OCI-LY7 (cell line): ENCODE results near the gene FAM107B. TPM values are rescaled to one million over a fixed set of nuclear protein-coding genes. Genes with fewer than 3 reads are reported as not detected.

ENCODE experiments used
- BruUV-seq: library from RNA; stranded (reverse); fragments of 400-500 nt; replicated peaks from 2 replicates; lab custom pipeline; 2021; lab: Mats Ljungman, UMichigan
- CTCF ChIA-PET: fragments of 300-600 bp; sonication (Branson Sonifier 250); formaldehyde crosslinking; loops from one replicate; lab custom pipeline; 2022; ENCODE audit warnings: antibody characterized with exemption; ENCODE audit not compliant: unreplicated experiment; lab: Charles Lee
- POLR2A ChIA-PET: fragments of 300-600 bp; sonication (Branson Sonifier 250); formaldehyde crosslinking; loops from one replicate; lab custom pipeline; 2022; ENCODE audit warnings: antibody characterized with exemption; lab: Charles Lee
- DNase-seq: peaks from one replicate; pipeline ENCODE4 v3.0.0-alpha.2; 2015; ENCODE audit warnings: low spot score
- H2AFZ ChIP-seq: fragments of 200-600 bp; sonication (generic), shearing (Covaris generic); 2 replicates; pipeline ENCODE4 v1.6.1; 2014; ENCODE audit warnings: mild to moderate bottlenecking, antibody characterized with exemption, low read length, moderate library complexity
- H3K27ac ChIP-seq: fragments of 200-600 bp; sonication (generic); 2 replicates; pipeline ENCODE4 v1.5.1; 2014; ENCODE audit warnings: mixed run types, low read depth, mild to moderate bottlenecking, moderate library complexity, low read length, inconsistent platforms; ENCODE audit not compliant: poor library complexity, severe bottlenecking
- H3K36me3 ChIP-seq: fragments of 200-600 bp; sonication (generic); 2 replicates; pipeline ENCODE4 v1.6.1; 2014; ENCODE audit warnings: mild to moderate bottlenecking, antibody characterized with exemption, low read length, moderate library complexity, mixed read lengths; ENCODE audit not compliant: insufficient read depth
- H3K4me1 ChIP-seq: fragments of 200-600 bp; sonication (generic); 2 replicates; pipeline ENCODE4 v1.5.1; 2014; ENCODE audit warnings: mild to moderate bottlenecking, low read length; ENCODE audit not compliant: insufficient read depth, poor library complexity, severe bottlenecking
- H3K4me2 ChIP-seq: fragments of 200-600 bp; sonication (generic); 2 replicates; pipeline ENCODE4 v1.6.1; 2014; ENCODE audit warnings: mild to moderate bottlenecking, low read length
- H3K4me3 ChIP-seq: fragments of 200-600 bp; sonication (generic); 2 replicates; pipeline ENCODE4 v1.5.1; 2014; ENCODE audit warnings: mild to moderate bottlenecking, low read depth, low read length; ENCODE audit not compliant: poor library complexity, severe bottlenecking
- H3K79me2 ChIP-seq: fragments of 200-600 bp; sonication (generic); 2 replicates; pipeline ENCODE4 v1.6.1; 2016; ENCODE audit warnings: low read depth, mild to moderate bottlenecking, low read length, moderate library complexity, mixed read lengths; ENCODE audit not compliant: insufficient read depth
- H3K9me2 ChIP-seq: fragments of 200-600 bp; sonication (generic); 2 replicates; pipeline ENCODE4 v1.6.1; 2016; ENCODE audit warnings: mild to moderate bottlenecking, low read length, mixed read lengths; ENCODE audit not compliant: insufficient read depth
- H3K9me3 ChIP-seq: fragments of 200-600 bp; sonication (generic); 2 replicates; pipeline ENCODE4 v1.6.1; 2014; ENCODE audit warnings: mild to moderate bottlenecking, mixed run types, low read length, mixed read lengths
- H4K20me1 ChIP-seq: fragments of 200-600 bp; sonication (generic); 2 replicates; pipeline ENCODE4 v1.6.1; 2014; ENCODE audit warnings: mild to moderate bottlenecking, antibody characterized with exemption, low read length, moderate library complexity, mixed read lengths; ENCODE audit not compliant: insufficient read depth
- EZH2phosphoT487 ChIP-seq: fragments of 200-600 bp; sonication (generic); IDR thresholded peaks from 2 replicates; pipeline ENCODE4 v1.6.1; 2018; ENCODE audit warnings: low read depth, borderline replicate concordance, mild to moderate bottlenecking, mixed run types, antibody characterized with exemption, low read length, moderate library complexity, mixed read lengths
- intact Hi-C: fragments of 100-400 bp; cut with micrococcal nuclease; formaldehyde crosslinking; loops from one replicate; pipeline ENCODE4 v1.10.0; 2022; ENCODE audit not compliant: unreplicated experiment
- total RNA-seq, 2 experiments: library from RNA; depleted of rRNA in 1 of 2; stranded (reverse); fragments of >200 nt in 1 of 2; shearing (Covaris generic) in 1 of 2; gene quantifications; 2 replicates each; pipeline ENCODE4 v1.2.3, GENCODE V29; 2014 to 2022
- TF ChIP-seq, protein P1 (sequence below): fragments of 200-600 bp; sonication (generic); conservative IDR thresholded peaks from 2 replicates; pipeline ENCODE4 v1.5.1; 2014; ENCODE audit warnings: mild to moderate bottlenecking, antibody characterized with exemption, low read length, moderate library complexity, mixed read lengths

The FAM107B gene
- total RNA-seq, 2 experiments from 2014 or later: 114 to 398 TPM

DNA sequence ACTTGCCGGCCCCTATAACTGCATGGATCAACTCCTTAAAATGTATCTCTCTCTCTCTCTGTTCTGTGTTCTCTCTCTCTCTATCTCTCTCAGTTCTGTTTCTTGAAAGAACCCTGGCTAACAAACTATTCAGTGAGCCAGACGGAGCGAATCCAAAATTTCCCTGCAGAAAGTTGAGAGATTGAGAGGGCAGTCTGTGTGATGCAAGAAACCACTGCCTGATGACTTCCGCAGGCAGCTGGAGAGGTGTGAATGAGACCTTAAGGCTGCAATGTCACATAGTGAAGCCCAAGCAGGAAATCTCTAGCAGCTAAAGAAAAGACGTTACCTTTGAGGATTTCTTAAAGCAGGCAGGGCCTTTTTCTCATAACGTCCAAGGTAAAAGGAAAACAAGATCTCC, 17.3 kb downstream of the FAM107B start:
- Histone ChIP-seq H3K9me2 (no peaks in the 10 kb centered on the region), H3K4me3 (no peak overlapping the region), H3K9me3 (no peaks in the 10 kb centered on the region), H4K20me1 (no peaks in the 10 kb centered on the region), H2AFZ (no peak overlapping the region), H3K27ac (no peak overlapping the region), H3K79me2 (no peaks in the 10 kb centered on the region), H3K36me3 (no peaks in the 10 kb centered on the region), H3K4me1 (peaks cover 51% of the 10 kb centered on the region), H3K4me2 (no peak overlapping the region)
- intact Hi-C loops: no loop called here
- ChIA-PET POLR2A (no interaction called here), CTCF (no interaction called here)
- BruUV-seq: no TSS peak
- TF ChIP-seq EZH2phosphoT487: no peak
- no peak for DNase-seq

GRCh38 chr10:14753441-14753840, 21.3 kb downstream of the FAM107B start:
- ChIA-PET POLR2A (interaction anchor here (0.6 to 2.0 kb wide), 17 partner anchors 8 to 1481 kb away, joined by 3 to 14 read pairs (median 4); partner anchors contain the start of genes CDNF, HSPA14 and MSANTD7), CTCF (interaction anchor here (0.9 kb wide), 1 partner anchor 12 kb away, joined by 4 read pairs; no protein-coding TSS in a partner anchor)

DNA sequence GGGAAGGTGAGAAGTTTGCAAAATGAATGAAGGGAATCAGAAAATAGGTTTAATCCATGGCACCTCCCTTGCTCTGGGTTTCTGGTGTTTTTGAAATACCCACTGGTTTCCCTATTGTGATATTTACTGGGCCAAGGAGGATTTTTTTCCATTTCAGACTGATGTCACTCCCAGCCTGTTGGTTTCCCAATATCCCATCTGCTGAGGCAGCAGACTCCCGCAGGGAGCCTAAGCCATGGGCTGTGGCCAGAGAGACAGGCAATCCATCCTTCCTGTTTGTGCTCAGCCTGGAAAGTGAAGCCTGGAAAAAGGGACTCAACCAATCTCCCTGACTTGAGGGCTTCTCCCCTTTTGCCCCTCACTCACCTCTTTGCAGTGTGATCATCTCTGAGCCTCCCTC, 22.8 kb downstream of the FAM107B start:
- Histone ChIP-seq H3K4me1 (peaks cover 63% of the 10 kb centered on the region), H3K36me3 (no peaks in the 10 kb centered on the region), H3K9me3 (no peaks in the 10 kb centered on the region), H3K27ac (peak overlapping the region; percentile 88), H2AFZ (peak overlapping the region; percentile 69; the same call in 1 of the 2 replicates), H3K9me2 (no peaks in the 10 kb centered on the region), H3K79me2 (no peaks in the 10 kb centered on the region), H4K20me1 (no peaks in the 10 kb centered on the region), H3K4me2 (peak overlapping the region; percentile 65), H3K4me3 (peak overlapping the region; percentile 37)
- no peak for TF ChIP-seq EZH2phosphoT487
- TF ChIP-seq, protein P1, sequence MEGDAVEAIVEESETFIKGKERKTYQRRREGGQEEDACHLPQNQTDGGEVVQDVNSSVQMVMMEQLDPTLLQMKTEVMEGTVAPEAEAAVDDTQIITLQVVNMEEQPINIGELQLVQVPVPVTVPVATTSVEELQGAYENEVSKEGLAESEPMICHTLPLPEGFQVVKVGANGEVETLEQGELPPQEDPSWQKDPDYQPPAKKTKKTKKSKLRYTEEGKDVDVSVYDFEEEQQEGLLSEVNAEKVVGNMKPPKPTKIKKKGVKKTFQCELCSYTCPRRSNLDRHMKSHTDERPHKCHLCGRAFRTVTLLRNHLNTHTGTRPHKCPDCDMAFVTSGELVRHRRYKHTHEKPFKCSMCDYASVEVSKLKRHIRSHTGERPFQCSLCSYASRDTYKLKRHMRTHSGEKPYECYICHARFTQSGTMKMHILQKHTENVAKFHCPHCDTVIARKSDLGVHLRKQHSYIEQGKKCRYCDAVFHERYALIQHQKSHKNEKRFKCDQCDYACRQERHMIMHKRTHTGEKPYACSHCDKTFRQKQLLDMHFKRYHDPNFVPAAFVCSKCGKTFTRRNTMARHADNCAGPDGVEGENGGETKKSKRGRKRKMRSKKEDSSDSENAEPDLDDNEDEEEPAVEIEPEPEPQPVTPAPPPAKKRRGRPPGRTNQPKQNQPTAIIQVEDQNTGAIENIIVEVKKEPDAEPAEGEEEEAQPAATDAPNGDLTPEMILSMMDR: no peak
- POLR2A ChIA-PET: interaction anchor here (0.6 to 4.5 kb wide), 12 partner anchors 9 to 193 kb away, joined by 3 to 33 read pairs (median 4); partner anchors contain the start of genes CDNF, HSPA14 and MSANTD7
- TSS peak; percentile 71 for BruUV-seq
- CTCF ChIA-PET: interaction anchor here (0.5 kb wide), 1 partner anchor 10 kb away, joined by 3 read pairs; no protein-coding TSS in a partner anchor
- no peak for DNase-seq
- intact Hi-C loops: loop anchor here (2.0 to 5.0 kb wide), 3 partner anchors 93 to 200 kb away; partner anchors contain the start of gene DCLRE1C

More at GRCh38 chr10:14753441-14753840, 21.3 kb downstream of the FAM107B start:
- Histone ChIP-seq H3K9me3 (no peaks in the 10 kb centered on the region), H3K79me2 (no peaks in the 10 kb centered on the region), H3K36me3 (no peaks in the 10 kb centered on the region), H3K4me2 (no peak overlapping the region), H4K20me1 (no peaks in the 10 kb centered on the region), H3K27ac (no peak overlapping the region), H3K4me1 (peaks cover 52% of the 10 kb centered on the region), H3K9me2 (no peaks in the 10 kb centered on the region), H3K4me3 (no peak overlapping the region), H2AFZ (no peak overlapping the region)
- intact Hi-C loops: loop anchor here (5.0 kb wide), 1 partner anchor 199 kb away; the partner anchor contains the start of gene DCLRE1C
- no peak for DNase-seq
- TF ChIP-seq, protein P1: no peak
- no peak for TF ChIP-seq EZH2phosphoT487
- BruUV-seq: no TSS peak
